Hematopoietic multipotent progenitor cell treated with erythropoietin and hydrocortisone succinate and interleukin-3 and kit ligand, for 6 days (in vitro differentiated cells): Measurements from ENCODE around the gene NLE1.
"Not testable (repeated sequence)": the region's sequence is repeated elsewhere in the genome, so short reads cannot be mapped to it uniquely, and the experiment has no call there.

Experiments used
- DNase-seq: peaks from one replicate; pipeline ENCODE4 v3.0.0-alpha.2; 2015

Gene NLE1

DNA sequence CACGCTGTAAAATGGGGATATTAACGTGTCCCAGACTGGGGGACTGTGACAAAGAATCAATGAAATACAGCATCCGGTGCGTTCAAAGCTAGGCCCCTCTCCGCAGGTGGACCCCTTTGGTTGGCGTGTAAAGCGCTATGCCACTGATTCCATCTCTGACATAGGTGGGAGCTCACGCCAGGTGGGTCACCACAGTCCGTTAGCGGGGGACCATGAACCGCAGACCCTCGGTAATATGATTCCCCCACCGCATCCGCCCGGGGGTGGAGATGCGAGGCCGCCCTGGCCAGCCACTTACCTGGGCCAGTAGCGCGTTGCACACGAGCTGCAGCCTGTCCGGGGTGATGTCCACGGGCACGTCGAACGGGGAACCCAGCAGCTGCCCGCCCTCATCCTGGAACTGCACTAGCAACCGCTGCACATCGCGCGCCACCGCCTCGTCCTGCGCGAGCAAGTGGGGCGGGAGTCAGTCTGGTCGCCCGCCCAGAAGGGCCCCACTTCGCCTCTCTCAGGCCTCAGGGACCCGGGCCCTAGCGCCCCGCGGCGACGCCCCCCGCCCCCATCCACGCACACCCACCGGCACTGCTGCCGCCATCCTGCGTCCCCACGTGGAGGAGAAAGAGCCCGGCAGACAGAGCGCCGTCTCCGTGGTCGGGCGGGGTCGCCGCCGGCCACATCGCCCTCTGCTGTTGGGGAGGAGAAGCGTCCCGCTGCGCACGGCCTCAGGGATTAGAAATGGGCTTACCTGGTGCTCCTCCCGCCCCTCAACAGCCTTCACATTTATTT, at the start of gene NLE1:
TSS of gene NLE1 (minus strand) at position 623 of the 786 bp plus-strand sequence. CDS start at position 595, 28 bp downstream.
- peak; percentile 88 for DNase-seq

DNA sequence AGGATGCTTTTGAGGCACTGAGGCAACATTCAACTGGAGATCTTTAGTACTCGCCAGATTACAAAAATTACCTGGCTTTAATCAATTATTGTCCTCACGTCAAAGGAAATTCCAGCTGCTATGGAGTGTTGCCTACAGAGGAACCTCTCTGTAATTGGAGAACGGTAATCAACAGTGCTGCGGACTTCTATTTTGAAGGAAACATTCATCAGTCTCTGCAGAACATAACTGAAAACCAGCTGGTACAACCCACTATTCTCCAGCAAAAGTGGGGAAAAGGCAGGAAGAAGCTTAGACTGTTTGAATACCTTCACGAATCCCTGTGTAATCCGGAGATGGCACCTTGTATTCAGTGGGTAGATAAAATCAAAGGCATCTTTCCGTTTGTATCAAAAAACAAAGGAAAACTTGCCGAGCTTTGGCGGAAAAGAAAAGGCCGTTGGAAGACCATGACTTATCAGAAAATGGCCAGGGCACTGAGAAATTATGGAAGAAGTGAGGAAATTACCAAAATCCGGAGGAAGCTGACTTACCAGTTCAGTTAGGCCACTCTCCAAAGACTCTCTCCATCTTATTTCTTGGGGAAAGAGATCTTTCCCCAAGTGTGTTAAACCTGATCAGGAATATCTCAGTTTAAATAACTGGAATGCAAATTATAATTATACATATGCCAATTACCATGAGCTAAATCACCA, 49.0 kb upstream of the NLE1 start:
- DNase-seq: no peak

DNA sequence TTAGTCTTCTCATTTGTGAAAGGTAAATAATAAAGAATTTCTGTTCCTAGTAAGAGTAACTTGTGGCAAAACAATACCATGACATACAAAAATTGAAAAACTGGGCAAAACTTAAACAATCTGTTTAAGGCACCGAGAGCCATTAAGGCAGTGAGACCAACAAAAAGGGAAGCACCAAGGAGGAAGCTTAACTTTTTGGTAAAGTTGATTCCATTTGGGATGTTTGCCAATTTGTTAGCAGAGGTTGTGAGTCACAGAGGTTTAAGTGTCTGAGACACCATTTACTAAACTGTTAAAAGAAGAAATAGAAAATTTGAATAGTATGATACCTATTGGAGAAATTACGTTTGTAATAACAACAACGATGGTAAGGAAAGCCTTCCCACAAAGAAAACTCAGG, 47.2 kb upstream of the NLE1 start:
- DNase-seq: peak; percentile 49

DNA sequence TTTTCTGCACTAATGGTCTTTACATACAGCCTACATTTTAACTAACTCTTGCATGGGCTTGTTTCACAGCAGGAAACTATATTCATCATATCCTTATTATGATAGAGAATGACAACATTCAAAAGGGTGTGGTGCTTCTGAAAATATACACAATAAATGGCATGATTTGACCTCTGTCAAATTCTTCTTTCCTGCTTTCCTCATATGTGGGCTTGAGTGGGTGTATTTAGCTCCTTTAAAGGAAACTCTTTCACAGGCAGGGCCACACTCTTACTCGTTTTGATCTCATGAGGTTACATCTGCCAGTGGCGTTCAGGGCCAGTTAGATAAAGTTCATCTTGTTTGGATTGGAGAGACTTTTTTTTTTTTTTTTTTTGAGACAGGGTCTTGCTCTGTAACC, 46.0 kb upstream of the NLE1 start:
- no peak for DNase-seq

DNA sequence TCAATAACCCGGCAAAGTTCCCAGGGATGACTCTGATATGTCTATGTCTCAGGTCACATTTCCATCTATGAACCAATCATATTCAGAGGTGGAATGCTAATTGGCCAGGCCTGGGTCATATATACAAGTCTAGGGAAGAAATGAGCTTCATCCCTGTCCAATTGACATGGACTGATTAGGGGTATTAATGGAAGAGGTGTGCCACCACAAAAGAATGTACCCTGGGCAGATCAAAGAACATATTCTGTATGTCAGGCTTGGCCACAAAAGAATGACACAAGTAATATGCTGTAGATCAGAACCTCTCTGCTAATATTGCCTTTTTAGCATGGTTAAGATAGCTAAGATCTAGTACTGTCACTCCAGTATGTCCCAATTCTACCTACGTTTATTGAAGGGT, 45.4 kb upstream of the NLE1 start:
- DNase-seq: no peak

DNA sequence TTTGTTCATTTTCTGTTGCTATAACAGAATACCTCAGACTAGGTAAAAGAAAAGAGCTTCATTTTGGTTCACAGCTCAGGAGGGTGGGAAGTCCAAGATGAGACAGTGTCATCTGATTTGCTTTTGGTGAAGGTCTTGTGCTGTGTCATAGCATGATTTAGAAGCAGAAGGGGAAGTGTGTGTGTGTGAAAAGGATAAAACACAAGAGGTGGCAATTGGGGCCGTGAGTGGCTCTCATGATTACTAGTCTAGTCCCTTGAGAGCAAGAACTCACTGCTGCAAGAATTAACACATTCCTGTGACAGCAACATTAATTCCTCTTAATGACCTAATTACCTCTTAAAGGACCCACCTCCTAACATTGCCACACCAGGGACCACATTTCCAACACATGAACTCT, 43.7 kb upstream of the NLE1 start:
- peak; percentile 9 for DNase-seq

DNA sequence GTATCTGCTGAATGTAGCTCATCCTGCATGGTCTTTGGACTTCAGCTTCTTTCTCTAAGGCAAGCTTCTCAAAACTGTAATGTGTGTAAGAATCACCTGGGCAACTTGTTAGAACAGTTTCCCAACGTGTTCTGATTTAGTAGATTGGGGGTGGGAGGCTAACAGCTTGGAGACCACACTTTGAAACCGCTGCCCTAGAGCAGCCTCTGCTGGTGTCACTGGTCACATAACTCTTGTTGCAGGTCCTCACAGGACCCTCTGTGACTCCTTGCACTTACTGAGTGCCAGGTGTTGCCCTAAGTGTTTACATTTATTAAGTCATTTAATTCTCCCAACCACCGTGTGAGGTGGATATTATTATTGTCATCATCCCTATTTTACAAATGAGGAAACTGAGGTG, 42.2 kb upstream of the NLE1 start:
- no peak for DNase-seq

DNA sequence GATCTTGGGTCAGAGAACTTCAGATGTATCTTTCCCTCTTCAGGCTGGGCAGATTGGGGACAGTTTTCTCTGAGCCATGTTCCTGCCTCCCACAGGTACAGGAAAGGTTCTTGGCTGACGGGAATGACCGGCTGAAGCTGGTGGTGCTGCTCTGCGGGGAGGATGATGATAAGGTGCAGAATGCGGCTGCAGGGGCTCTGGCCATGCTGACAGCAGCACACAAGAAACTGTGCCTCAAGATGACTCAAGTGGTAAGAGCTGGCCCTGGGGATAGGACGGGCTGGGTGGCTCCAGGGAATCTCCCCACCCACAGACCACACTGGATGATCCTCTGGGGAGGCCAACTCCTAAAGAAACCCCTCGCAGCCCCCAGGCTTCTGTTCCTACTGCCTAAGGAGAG, 41.2 kb upstream of the NLE1 start:
- DNase-seq: no peak

DNA sequence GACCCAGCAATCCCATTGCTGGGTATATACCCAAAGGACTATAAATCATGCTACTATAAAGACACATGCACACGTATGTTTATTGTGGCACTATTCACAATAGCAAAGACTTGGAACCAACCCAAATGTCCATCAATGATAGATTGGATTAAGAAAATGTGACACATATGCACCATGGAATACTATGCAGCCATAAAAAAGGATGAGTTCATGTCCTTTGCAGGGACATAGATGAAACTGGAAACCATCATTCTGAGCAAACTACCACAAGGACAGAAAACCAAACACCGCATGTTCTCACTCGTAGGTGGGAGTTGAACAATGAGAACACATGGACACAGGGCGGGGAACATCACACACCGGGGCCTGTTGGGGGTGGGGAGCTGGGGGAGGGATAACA, 37.3 kb upstream of the NLE1 start:
- DNase-seq: not testable (repeated sequence)

DNA sequence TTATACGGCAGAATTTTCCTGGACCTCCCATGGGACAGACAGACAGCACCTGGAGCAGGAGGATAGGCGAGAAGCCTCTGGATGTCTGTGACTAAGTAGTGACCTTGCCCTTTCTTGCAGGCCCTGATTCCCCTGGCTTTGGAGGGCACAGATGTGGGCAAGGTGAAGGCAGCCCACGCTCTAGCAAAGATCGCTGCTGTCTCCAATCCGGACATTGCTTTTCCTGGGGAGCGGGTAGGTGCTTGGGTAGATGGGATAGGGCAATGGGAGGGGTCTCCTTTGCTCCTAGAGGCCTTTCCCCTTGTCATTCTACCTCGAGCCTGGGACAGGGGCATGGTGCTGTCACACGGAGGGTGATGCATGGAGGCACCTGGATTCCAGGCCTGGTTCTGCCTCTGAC, 34.8 kb upstream of the NLE1 start:
- no peak for DNase-seq

DNA sequence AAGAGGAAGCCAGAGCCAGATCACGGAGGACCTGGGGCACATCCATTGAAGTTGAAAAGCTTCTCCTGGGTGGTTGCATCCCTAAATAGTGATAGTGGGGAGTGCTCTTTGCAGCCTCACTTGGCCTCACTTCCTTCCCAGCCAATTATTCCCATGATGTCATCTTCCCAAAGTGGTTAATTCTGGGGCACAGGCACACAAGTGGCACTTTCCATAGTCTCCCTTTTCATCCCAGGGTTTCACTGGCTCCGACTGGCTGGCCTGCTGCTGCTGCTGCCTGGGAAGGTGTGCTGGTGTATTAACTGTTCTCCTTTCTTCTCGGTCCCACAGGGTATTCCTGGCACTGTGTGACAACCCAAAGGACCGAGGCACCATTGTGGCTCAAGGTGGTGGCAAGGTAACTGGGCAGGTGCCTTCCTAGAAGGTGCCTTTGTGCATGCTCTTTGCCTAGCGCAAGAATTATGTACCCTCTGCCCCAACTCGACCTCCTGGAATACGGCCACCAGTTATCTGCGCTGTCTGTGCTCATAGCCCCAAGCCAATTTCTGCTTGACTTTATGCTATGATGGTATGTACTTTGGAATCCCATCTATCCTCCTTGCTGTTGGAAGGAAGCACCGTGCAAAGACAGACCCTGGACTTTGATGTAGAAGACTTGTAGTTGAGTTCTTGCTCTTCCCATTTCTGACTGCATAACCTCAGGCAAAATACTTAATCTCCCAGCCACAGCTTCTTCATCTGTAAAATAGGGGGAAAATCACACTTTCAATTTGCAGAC, 33.7 kb upstream of the NLE1 start:
- no peak for DNase-seq

DNA sequence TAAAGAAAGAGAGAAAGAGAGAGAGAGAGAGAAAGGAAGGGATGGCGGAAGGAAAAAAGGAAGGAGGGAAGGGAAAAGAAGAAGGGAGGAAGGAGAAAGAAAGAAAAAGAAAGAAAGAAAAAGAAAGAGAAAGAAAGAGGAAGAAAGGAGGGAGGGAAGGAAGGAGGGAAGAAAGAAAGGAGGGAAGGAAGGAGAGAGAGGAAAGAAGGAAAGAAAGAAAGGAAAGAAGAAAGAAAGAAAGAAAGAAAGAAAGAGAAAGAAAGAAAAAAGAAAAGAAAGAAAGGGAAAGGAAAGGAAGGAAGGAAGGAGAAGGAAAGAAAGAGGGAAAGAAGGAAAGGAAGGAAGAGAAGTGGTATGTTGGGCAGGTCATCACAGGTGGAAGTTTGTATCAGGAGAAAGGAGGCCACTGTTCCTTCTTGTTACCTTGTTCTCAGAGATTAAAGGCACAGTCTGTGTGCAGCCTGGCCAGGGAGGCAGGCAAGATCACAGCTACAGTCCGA, 32.8 kb upstream of the NLE1 start:
- no peak for DNase-seq

DNA sequence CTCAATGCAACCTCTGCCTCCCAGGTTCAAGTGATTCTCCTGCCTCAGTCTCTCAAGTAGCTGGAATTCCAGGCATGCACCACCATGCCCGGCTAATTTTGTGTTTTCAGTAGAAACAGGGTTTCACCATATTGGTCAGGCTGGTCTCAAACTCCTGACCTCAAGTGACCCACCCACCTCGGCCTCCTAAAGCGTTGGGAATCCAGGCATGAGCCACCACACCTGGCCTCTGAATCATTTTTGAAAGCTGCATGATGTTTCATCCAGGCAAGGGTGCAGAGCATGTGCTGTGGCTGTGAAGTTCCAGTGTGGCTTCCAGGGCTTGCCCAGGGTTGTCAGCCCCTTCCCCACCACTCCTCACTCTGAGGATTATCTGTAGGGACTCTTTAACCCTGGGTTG, 30.2 kb upstream of the NLE1 start:
- not testable (repeated sequence) for DNase-seq

DNA sequence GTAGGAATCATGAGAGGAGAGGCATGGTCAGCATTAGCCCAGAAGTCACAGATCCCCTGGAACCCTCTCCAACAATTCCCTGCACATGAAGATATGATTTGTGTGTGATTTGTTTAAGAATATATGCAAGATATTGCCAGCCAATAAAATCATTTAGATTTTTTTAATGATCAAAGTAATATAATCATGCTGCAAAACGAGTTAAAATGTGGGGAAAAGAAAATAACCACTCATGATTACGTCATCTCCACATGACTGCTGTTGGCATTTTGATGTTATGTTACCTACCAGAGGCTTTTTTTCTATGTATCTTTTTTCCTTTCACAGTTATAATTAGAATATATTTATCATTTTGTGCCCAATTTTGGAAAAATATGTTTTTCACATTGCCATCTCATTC, 29.7 kb upstream of the NLE1 start:
- DNase-seq: peak; percentile 23

DNA sequence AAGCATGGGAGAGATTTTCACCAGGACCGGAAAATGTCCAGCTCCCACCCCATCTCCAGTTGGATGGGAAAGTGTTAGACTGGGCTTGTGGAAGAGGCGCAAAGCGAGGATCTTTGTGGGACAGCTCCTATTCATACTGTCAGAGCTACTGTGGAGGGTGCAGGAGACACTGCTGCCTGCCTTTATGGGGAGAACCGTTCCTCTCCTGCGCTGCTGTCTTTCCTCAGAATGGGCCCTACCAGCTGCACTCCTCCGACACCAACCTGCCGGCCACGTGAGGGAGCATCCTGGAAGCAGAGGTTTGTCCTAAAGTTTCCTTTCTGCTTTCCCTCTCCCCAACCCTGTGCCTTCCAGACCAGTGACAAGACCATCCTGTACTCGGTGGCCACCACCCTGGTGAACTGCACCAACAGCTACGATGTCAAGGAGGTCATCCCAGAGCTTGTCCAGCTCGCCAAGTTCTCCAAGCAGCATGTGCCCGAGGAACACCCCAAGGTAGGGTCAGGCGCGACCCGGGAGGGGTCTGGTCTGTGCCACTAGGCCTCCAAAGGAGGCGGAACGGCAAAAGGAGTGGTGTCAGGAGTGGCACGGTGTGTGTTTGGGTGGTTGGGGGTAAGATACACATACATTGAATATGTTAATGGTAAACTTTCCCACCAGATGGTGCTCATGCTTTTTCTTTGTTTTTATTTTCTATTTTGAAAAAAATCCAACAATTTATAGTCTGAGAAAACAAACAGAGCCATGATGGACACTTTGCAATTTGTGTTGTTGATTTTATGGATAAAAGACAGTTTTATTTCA, 29.1 kb upstream of the NLE1 start:
- DNase-seq: peak; percentile 58

DNA sequence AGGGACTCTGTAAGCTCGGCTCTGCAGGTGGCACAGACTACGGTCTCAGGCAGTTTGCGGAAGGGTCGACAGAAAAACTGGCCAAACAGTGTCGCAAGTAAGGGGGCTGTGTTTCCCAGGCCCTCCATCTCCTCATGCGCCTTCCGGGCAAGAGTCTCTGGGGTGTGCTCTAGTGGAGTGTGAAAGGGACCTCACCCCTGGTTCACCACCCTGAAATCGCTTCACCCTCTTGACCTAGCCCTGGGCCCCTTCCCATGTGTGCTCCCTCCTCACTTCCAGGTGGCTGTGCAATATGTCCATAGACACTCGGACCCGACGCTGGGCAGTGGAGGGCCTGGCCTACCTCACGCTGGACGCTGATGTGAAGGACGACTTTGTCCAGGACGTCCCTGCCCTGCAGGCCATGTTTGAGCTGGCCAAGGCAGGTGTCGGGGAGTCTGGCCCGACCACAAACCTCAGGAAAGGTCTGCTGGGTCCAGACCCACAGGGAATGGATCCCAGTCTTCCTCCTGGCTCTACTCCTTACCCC, 27.8 kb upstream of the NLE1 start:
- no peak for DNase-seq

DNA sequence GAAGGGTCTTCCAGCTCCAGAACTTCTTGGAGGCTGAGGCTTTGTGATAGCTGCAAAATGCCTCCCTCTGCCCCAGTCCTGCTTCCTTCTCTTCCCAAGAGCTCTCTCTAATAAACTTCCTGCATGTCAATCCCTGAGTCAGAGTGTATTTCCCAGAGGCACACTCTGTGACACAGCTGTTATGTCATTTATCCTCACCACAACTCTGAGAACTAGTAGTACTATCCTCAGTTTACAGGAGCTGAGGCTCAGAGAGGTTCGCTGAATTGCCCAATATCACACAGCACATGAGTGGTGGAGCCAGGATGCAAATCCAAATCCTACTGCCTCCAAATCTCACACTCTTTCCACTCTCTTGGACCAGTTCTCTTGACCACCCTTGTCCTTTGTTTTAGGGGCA, 25.6 kb upstream of the NLE1 start:
- no peak for DNase-seq

DNA sequence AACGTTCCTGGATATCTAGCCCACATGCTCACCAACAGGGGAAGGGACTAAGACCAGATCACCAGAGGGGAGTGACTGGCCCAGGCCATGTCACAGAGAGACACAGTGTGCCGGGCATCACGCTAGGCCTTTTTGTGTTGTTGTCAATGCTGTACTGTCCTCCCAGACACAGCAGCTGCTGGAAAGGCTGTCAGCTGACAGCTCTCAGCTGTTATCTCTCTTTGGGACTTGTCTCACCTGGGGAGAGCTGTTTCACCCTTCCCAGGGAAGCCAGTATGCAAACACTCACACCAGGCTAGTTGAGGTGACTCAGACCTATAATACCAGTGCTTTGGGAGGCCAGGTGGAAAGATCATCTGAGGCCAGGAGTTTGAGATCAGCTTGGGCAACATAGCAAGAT, 24.9 kb upstream of the NLE1 start:
- no peak for DNase-seq

DNA sequence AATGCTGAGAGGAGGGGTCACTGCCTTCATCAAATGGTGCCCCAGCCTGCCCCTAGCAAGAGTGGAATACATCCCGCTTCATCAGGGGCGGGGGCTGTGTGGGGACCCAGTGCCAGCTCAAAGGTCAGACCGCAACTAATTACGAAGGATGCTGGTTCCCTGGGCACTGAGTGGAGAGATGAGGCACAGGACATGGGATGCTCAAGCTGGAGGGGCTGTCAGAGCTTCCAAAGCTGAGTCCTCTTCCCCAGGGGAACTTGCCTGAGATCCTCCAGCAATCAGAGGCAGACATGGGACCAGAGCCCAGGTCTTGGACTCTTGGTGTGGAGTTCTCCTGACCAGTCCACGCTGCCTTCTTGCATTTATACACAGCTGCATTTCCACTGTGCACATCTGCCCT, 24.4 kb upstream of the NLE1 start:
- DNase-seq: no peak

DNA sequence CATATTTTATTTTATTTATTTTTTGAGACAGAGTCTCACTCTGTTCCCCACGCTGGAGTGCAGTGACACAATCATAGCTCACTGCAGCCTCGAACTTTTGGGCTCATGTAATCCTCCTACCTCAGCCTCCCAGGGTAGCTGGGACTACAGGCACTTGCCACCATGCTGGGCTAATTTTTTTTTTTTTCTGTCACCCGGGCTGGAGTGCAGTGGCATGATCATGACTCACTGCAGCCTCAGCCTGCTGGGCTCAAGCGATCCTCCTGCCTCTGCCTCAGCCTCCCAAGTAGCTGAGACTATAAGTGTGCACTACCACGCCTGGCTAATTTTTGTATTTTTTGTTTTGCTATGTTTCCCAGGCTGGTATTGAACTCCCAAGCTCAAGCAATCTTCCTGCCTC, 22.6 kb upstream of the NLE1 start:
- DNase-seq: no peak

DNA sequence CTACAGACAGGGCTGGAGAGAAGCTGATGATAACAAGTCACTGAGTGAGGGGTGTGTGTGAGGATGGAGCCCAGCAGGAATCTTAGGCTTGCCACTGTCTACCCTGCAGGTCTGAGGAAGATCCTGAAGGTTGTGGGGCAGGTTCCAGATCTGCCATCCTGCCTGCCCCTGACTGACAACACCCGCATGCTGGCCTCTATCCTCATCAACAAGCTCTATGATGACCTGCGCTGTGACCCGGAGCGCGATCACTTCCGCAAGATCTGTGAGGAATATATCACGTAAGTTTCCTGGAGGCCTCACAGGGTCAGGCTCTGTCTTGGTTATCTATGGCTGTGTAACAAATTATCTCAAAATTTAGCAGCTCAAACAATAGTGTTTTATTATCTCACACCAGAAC, 21.8 kb upstream of the NLE1 start:
- DNase-seq: no peak

DNA sequence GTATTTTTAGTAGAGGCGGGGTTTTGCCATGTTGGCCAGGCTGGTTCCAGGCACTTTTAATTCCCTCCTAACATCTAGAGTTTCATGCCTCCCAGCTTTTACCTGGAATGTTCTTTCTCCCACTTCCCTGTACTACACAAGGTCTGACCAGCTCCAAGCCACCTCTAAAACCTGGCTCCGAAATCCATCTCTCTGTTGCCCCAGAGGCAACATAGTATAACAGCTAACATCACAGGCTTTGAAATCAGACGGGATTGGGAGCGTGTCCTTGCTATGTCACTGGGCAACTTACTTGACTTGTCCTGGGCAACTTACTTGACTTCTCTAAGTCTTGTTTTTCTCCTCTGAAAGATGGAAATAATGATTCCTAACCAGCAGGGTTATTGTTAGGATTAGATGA, 20.7 kb upstream of the NLE1 start:
- no peak for DNase-seq
